ENCODE results near the gene GALNT10.

- TF ChIP-seq EZH2phosphoT487 (IDR thresholded peaks at IDR 0.05; ENCODE audit: borderline replicate concordance, low read depth) (no peak), YY1 (IDR thresholded peaks at IDR 0.05; ENCODE audit: low read depth) (no peak), JUND (IDR thresholded peaks at IDR 0.05) (no peak), IRF3 (IDR thresholded peaks at IDR 0.05; ENCODE audit: low read depth, low read length) (no peak), SIN3A (IDR thresholded peaks at IDR 0.05; ENCODE audit: borderline replicate concordance, low read depth, low read length) (no peak), NFIC (IDR thresholded peaks at IDR 0.05; ENCODE audit: borderline replicate concordance) (no peak), MEF2A (IDR thresholded peaks at IDR 0.05; ENCODE audit: borderline replicate concordance, low read depth) (no peak), TAF1 (IDR thresholded peaks at IDR 0.05; ENCODE audit: borderline replicate concordance, low read depth, low read length) (no peak), EP300 (IDR thresholded peaks at IDR 0.05; ENCODE audit: borderline replicate concordance in 1 of 2, low read depth in 1 of 2, low read length in 1 of 2) (no peak), SMC3 (IDR thresholded peaks at IDR 0.05; ENCODE audit: low read depth, low read length) (peak; percentile 55), FOXM1 (IDR thresholded peaks at IDR 0.05; ENCODE audit: low read depth) (no peak)
- TF ChIP-seq, protein P1, sequence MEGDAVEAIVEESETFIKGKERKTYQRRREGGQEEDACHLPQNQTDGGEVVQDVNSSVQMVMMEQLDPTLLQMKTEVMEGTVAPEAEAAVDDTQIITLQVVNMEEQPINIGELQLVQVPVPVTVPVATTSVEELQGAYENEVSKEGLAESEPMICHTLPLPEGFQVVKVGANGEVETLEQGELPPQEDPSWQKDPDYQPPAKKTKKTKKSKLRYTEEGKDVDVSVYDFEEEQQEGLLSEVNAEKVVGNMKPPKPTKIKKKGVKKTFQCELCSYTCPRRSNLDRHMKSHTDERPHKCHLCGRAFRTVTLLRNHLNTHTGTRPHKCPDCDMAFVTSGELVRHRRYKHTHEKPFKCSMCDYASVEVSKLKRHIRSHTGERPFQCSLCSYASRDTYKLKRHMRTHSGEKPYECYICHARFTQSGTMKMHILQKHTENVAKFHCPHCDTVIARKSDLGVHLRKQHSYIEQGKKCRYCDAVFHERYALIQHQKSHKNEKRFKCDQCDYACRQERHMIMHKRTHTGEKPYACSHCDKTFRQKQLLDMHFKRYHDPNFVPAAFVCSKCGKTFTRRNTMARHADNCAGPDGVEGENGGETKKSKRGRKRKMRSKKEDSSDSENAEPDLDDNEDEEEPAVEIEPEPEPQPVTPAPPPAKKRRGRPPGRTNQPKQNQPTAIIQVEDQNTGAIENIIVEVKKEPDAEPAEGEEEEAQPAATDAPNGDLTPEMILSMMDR (IDR thresholded peaks at IDR 0.05) = peak; percentile 51
- TF ChIP-seq, protein P2, sequence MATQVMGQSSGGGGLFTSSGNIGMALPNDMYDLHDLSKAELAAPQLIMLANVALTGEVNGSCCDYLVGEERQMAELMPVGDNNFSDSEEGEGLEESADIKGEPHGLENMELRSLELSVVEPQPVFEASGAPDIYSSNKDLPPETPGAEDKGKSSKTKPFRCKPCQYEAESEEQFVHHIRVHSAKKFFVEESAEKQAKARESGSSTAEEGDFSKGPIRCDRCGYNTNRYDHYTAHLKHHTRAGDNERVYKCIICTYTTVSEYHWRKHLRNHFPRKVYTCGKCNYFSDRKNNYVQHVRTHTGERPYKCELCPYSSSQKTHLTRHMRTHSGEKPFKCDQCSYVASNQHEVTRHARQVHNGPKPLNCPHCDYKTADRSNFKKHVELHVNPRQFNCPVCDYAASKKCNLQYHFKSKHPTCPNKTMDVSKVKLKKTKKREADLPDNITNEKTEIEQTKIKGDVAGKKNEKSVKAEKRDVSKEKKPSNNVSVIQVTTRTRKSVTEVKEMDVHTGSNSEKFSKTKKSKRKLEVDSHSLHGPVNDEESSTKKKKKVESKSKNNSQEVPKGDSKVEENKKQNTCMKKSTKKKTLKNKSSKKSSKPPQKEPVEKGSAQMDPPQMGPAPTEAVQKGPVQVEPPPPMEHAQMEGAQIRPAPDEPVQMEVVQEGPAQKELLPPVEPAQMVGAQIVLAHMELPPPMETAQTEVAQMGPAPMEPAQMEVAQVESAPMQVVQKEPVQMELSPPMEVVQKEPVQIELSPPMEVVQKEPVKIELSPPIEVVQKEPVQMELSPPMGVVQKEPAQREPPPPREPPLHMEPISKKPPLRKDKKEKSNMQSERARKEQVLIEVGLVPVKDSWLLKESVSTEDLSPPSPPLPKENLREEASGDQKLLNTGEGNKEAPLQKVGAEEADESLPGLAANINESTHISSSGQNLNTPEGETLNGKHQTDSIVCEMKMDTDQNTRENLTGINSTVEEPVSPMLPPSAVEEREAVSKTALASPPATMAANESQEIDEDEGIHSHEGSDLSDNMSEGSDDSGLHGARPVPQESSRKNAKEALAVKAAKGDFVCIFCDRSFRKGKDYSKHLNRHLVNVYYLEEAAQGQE (IDR thresholded peaks at IDR 0.05; ENCODE audit: low read depth, low read length) = no peak
Measured at GRCh38 chr5:154196955-154197652, 6.6 kb downstream of the GALNT10 start.
